ENCODE results near the gene ARID3B.
"Not testable (repeated sequence)": the region's sequence is repeated elsewhere in the genome, so short reads cannot be mapped to it uniquely, and the experiment has no call there.

Gene ARID3B, protein sequence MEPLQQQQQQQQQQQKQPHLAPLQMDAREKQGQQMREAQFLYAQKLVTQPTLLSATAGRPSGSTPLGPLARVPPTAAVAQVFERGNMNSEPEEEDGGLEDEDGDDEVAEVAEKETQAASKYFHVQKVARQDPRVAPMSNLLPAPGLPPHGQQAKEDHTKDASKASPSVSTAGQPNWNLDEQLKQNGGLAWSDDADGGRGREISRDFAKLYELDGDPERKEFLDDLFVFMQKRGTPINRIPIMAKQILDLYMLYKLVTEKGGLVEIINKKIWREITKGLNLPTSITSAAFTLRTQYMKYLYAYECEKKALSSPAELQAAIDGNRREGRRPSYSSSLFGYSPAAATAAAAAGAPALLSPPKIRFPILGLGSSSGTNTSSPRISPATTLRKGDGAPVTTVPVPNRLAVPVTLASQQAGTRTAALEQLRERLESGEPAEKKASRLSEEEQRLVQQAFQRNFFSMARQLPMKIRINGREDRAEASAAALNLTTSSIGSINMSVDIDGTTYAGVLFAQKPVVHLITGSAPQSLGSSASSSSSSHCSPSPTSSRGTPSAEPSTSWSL

DNA sequence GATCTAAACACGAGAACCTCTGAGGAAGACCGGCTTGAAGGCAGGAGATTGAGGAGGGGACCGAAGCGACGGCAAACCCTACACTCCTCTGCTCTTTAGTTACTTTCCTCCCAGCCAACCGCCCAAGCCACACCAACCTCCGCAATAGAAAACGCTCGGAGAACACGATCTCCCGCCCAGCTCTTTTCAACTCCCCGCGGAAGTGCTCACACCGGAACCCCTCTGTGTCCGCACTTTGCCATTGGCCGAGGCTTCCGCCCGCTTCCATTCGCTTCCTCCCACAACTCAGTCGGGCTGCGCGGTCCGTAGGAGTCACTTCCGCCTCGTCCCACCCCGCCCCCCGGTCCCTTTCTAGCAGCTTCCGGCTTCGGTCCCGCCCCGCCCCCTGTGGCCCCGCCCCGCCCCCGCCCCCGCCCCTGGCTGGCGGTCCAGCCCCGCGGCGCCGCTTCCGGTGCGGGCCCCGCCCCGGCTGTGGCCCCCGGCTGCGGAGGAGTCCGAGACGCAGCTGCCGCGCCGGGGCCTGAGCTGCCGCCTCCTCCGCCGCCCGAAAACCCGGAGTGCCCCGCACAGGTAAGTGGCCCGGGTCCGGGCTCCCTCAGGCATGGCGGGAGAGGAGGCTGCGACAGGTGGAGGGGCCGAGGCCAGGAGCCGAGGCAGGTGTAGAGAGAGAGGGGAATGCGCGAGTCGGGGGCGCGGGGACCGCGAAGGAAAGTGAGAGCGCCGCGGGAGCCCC lies at the start of gene ARID3B:
Gene ARID3B, plus strand, starts transcription at position 460 of the 733 bp plus-strand sequence. CDS start 2,717 bp downstream, outside the sequence.
- FAIRE-seq (no peak), DNase-seq (ENCODE audit: low spot score) (peak; percentile 94)

DNA sequence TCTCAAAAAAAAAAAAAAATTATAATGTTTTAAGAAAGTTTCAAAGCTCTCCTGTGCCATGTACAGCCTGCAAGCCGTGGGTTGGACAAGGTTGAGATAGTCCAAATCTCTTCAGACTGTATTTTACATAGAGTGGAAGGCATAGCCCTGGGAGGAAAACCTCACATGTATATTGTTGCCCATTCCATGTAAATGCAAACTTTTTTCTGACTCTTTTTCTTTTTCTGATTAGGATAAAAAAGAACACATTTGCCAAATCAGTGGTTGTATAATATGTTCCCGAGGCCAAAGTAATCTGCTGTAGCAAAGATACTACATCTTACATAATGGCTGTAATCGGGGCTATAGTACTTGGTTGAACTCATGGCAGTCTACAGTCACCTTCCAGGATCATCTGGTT lies 44.4 kb upstream of the ARID3B start:
- FAIRE-seq (no peak), DNase-seq (ENCODE audit: low spot score) (no peak)

DNA sequence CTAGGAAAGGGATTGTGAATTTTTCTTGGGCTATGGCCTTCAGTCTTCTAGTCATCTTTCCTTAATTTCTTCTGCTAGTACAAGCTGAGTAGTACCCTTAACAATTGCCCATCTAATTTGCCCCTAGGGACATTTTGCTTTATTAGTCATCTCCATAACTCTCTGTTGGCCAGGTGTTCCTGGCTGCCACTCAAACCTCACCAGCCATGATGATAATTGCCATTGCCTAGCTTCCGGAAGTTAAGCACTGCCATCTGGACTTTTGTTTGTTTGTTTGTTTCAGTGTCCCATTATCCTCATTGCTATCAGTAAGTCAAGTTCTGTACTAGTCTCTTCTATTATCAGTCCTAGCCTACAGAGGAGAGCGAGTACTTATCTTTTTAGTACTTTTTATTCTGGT lies 43.4 kb upstream of the ARID3B start:
- DNase-seq (ENCODE audit: low spot score), result peak; percentile 21
- FAIRE-seq, result no peak

DNA sequence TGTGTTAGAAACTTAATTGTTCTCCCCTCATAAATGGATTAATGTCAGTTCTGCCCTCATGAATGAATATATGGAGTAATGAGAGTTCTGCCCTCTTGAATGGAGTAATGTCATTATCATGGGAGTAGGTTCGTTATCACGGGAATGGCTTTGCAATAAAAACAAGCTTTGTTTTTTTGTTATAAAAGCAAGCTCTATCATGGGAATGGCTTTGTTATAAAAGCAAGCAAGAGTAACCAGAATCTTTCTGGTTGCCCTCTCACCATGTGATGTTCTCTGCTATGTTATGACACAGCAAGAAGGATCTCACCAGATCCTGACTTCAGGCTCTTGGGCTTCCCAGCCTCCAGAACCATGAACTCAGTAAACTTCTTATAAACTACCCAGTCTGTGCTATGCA lies 41.7 kb upstream of the ARID3B start:
- no peak for FAIRE-seq
- DNase-seq (ENCODE audit: low spot score), result no peak

DNA sequence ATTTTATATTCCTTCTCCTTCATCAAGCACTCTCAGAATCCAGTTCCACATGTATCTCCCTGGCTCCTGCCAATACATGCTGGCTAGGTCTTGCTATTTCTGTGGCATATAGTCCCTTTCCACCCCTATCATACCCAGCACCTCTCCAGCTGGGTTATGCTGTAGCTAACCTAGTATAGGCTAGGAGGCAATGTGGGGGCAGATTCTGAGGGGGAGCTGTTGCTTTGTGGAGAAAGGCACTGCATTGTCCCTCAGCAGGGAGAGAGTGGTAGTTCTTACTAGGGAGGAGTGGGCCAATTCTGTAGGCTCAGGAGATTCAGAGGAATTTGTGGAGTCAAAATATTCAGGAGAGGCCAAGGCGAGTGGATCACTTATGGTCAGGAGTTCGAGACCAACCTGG lies 40.6 kb upstream of the ARID3B start:
- no peak for DNase-seq (ENCODE audit: low spot score)
- FAIRE-seq, result no peak

DNA sequence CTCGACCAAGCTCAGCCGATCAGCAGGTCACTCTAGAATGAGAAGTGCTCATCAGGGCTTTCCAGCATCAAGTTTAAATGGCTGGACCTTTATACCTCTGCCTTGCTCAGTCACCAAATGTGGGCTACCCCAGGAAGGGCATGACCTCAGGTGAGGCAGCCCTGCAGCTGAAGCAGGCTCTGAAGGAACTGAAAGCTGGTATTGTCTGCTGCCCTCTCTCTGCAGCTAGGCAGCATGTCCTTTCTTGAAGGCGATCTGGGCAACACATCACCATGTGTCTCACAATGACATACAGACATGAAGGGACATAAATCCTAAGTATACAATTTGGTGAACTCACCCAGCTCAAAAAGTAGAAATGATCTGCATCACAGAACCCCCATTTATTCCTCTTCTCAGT lies 38.7 kb upstream of the ARID3B start:
- no peak for FAIRE-seq
- no peak for DNase-seq (ENCODE audit: low spot score)

DNA sequence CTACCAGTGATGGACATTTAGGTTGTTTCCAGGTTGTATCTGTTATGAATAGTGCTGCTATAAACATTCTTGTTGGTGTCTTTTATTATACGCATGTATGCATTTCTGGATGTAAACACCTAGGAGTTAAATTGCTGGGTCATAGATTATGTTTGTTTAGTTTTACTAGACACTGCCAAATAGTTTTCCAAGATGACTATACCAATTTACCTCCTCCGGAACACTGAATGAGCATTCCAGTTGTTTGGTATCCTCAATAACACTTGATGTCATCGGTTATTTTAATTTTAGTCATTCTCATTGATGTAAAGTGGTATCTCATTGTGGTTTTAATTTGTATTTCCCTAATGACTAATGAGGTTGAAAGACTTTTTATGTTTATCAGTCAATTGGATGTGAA lies 36.6 kb upstream of the ARID3B start:
- FAIRE-seq (no peak), DNase-seq (ENCODE audit: low spot score) (no peak)

DNA sequence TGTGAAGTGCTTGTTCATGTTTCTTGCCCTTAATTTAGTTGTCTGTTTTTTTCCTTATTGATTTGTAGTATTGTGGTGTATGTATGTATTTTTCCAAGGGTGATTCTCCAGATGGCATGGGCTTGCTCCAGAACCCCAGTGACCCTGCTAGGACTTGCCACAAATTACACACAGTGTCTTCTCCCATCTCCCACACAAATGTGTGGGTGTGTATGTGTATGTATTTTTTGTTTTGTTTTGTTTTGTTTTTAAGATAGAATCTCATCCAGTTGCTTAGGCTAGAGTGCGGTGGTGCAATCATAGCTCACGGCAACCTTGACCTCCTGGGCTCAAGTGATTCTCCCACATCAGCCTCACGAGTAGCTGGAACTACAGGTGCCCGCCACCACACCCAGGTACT lies 36.2 kb upstream of the ARID3B start:
- FAIRE-seq, result no peak
- DNase-seq (ENCODE audit: low spot score), result no peak

DNA sequence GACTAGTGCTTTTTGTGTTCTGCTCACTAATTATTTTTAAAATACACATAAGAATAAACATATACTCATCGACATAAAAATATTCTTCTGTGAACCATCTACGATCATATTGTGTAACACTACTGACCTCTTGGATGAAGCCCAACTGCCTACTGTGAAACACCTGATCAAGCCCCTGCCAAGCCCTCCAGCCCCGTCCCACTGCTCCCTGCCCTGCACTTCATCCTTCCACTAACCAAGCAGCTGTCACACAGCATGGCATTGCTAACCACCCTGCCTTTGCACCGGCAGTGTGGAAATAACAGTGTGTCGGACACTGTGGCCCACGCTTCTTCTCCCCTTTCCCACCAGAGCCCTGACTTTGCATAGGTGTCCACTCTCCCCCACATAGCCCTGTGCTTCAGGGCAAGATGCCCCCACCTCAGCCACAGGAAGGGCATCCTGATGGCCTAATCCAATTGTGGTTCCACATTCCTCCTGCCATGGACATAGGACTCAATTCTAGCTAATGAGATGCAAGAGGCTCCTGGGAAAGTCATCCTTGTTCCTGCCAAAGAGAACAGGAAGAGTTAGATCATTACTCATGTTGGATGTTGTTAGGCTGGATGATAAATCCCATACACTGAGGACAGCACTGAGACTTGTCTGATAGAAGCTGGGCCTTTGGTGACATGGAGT lies 35.0 kb upstream of the ARID3B start:
- DNase-seq (ENCODE audit: low spot score), result no peak
- FAIRE-seq, result no peak

DNA sequence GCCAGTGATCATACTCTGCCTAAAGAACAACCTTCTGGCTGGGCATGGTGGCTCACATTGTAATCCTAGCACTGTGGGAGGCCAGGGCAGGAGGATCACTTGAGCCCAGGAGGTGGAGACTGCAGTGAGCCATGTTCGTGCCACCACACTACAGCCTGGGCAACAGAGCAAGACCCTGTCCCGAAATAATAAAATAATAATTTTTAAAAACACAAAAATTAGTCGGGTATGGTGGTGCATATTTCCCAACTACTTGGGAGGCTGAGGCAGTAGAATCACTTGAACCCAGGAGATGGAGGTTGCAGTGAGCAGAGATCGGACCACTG lies 34.5 kb upstream of the ARID3B start:
- FAIRE-seq (no peak), DNase-seq (ENCODE audit: low spot score) (no peak)

DNA sequence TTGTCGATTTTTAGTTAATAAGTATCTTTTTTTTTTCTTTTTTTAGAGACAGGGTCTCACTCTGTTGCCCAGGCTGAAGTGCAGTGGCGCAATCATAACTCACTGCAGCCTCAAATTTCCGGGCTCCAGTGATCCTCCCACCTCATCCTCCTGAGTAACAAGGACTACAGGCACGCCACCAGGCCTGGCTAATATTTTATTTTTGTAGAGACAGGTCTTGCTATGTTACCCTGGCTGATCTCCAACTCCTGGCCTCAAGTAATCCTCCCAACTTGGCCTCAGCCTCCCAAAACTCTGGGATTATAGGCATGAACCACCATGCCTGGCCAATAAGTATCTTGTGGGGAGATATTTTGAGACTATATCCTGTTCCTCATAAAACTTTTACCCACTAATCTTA lies 29.4 kb upstream of the ARID3B start:
- DNase-seq (ENCODE audit: low spot score) (no peak), FAIRE-seq (no peak)

DNA sequence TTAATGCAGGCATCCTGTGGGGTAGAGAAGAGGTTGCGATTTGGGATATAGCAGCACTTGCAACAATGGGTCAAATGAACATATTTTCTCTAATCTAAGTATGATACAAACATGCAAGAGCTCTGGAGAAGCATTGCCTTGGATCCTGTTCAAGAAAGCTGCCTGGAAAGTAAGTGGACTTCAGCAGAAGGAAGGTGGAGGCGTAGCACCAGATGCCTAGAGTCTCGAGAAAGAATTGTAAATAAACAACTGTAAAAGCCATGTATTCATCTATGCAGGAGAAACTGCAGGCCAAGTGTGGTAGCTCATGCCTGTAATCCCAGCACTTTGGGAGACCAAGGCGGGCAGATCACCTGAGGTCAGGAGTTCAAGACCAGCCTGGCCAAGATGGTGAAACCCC lies 27.0 kb upstream of the ARID3B start:
- not testable (repeated sequence) for FAIRE-seq

DNA sequence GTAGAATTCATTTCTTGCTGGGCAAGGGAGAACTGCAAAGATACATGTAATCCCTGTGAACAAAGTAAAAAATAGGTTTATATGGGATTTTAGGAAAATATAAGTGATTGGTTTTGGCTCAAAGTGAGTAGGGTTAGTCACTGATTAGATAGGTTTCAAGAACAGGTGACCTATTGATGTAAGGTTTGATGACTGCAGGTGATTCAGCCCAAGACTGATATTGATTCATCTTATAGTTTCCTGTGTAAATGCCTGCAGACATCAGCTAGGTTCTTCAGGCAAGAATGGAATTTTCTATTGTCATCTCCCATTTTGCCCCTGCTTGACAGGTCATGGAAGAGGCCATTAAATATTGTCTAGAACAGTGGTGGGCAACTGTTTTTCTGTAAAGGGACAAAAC lies 23.9 kb upstream of the ARID3B start:
- DNase-seq (ENCODE audit: low spot score) (no peak), FAIRE-seq (no peak)

More for the DNA sequence above, 27.0 kb upstream of the ARID3B start:
- not testable (repeated sequence) for DNase-seq (ENCODE audit: low spot score)

DNA sequence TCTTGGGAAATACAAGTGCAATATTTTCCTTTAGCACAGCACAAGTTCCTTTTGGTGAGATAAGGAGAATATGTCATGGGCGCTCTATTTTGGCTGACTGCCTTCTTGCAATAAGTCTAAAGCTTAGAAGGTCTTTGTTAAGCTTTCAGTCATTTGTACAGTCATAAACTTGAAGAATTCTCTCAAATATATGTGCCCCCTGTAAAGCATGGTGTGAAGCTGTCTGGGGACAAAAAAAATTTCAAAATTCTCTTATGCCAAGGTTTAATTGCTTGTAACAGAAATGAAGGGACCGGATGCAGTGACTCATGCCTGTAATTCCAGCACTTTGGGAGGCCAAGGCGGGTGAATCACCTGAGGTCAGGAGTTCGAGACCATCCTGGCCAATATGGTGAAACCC lies 21.7 kb upstream of the ARID3B start:
- FAIRE-seq, result no peak
- no peak for DNase-seq (ENCODE audit: low spot score)

DNA sequence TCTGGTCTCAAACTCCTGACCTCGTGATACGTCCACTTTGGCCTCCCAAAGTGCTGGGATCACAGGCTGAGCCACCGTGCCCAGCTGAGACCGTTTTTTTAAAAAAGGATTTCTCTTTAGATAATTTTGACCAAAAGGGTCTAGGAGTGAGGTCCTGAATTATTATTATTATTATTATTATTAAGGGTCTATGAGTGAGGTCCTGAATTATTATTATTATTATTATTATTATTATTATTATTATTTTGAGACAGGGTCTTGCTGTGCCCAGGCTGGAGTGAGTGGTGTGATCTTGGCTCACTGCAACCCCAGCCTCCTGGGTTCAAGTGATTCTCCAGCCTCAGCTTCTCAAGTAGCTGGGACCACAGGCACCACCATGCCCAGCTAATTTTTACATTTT lies 20.6 kb upstream of the ARID3B start:
- DNase-seq (ENCODE audit: low spot score) (no peak), FAIRE-seq (no peak)

DNA sequence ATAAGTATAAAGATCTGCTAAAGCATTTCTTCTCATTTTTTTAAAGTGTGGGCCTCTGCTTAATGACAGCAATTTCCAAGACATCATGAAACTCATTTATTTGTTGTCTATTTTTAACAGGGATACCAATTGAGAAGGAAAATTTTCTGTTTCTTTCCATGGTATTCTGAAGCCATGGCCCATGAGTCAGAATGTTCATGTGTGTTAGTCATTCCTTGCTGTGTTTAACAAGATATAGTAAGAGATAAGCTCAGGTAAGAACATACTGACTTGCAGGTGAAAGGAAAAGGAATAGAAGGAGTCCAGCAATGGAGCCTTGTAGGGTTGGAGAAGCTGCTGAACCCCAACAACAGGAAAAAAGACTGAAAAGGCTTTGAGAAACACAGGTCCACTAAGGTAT lies 17.0 kb upstream of the ARID3B start:
- no peak for DNase-seq (ENCODE audit: low spot score)
- no peak for FAIRE-seq

DNA sequence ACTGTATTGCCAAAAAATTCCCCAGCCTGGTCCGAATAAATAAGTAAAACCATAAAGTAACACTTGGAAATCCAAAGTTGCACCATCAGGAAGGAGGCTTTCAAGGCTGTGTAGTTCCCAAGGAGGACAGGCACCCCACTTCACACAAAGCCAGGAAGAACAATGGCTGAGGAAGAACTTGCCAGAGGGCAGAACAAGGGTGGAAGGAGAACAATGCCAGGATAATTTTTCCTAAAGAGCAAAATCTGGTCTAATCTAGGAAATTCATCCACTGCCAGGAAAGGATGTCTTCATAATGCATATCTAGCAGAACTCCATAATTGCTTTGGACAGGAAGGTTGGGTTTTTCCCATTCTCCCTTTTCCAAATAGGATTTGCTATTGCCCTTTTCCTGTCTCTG lies 15.7 kb upstream of the ARID3B start:
- FAIRE-seq (no peak), DNase-seq (ENCODE audit: low spot score) (no peak)

DNA sequence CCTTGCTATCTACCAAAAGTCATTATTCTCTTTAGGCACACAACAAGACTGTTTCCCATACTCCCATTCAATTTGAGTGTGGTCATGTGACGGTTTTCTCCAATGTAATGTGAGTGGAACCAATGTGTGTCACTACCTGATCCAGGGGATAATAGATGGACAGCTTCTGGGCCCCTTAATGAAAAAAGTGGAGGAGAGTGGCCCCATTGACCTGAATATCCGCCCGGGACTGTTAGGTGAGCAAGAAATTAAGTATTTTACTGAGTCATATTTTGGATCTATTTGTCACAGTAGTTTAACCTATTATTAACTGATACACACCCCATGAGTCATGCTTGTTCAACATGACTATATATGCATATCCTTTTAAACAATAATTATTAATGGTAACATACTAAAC lies 15.1 kb upstream of the ARID3B start:
- no peak for FAIRE-seq
- no peak for DNase-seq (ENCODE audit: low spot score)

DNA sequence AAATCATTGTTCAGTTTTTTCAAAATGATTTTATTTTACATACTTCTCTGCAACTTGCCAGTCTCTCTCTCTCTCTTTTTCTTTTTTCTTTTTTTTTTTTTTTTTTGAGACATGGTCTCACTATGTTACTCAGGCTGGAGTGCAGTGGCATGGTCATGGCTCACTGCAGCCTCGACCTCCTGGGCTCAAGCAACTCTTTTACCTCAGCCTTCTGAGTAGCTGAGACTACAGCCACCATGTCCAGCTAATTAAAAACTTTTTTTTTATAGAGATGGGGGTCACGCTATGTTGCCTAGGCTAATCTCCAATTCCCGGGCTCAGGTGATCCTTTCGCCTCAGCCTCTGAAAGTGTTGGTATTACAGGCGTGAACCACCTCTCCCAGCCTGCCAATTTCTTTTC lies 12.1 kb upstream of the ARID3B start:
- DNase-seq (ENCODE audit: low spot score) (no peak), FAIRE-seq (no peak)

DNA sequence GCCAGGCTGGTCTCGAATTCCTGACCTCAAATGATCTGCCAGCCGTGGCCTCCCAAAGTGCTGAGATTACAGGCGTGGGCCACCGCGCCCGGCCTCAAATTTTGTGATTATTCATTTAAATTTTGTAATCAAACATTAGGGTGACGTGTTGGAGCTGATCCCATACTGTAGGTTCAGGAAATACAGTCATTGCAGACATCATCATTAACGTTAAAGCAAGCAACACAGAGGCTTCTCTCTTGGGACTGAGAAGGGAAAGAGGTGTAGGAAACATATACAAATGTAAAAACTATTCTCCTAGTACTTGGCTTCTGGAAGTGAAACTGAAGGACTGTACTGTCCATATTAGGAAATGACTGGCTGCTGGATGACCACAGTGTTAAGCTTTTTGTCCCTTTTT lies 11.1 kb upstream of the ARID3B start:
- no peak for FAIRE-seq

DNA sequence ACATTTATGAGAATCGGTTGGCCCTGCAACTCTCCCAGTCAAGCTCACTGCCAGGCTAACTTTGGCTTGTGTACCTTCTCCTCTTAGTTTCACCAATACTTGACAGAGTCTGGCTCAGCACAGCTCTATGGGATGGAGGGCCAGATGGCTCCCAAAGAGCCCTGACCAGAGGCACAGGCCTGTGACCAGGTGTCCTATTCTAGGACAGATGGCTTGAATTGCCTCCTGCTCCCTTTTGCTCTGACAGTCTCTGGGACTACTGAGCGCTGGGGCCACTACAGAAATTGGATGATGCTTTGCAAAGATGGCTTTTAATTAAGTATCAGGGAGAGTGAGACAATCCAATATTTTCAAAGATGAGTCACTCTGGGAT lies 10.3 kb upstream of the ARID3B start:
- DNase-seq (ENCODE audit: low spot score), result no peak
- FAIRE-seq, result no peak

More for the DNA sequence above, 11.1 kb upstream of the ARID3B start:
- no peak for DNase-seq (ENCODE audit: low spot score)

DNA sequence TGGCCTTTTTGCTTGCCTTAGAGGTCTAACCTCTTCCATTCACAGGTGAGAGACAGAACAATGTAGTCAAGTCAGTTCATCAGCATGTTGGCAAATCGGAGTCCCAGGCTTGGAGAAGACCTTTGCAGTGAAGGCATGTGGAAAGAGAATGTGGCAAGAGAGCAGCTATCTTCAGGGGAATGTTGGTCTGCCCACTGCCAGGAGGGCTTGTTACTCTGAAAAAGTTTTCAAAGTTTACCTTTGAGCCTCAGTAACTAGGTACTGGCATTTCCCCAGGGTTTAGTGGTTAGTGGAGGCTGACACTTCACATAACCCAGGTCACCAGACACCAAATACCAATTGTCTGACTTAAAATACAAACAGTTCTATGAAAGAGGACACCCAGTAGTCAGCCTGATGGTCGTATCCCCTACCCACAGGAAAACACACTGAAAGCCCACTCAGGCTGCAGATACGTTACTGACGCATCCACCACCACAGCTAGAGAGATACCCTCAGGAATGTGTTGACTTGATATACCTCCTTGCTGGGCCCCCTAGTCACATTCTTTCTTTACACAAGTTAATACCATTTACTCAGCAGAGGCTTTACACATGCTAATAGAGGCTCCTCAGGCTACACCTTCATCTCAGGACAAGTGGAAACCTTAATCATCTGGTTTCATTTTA lies 9.7 kb upstream of the ARID3B start:
- peak; percentile 71 for DNase-seq (ENCODE audit: low spot score)
- FAIRE-seq, result no peak

Measured in urothelium cell line (cell line).